ENCODE results near the gene DICER1. TPM values are rescaled to one million over a fixed set of nuclear protein-coding genes. Genes with fewer than 3 reads are reported as not detected.

DICER1 gene
- total and polyA plus RNA-seq, 12 donors, result 4.9 to 38.8 (median 27.2) TPM

DNA sequence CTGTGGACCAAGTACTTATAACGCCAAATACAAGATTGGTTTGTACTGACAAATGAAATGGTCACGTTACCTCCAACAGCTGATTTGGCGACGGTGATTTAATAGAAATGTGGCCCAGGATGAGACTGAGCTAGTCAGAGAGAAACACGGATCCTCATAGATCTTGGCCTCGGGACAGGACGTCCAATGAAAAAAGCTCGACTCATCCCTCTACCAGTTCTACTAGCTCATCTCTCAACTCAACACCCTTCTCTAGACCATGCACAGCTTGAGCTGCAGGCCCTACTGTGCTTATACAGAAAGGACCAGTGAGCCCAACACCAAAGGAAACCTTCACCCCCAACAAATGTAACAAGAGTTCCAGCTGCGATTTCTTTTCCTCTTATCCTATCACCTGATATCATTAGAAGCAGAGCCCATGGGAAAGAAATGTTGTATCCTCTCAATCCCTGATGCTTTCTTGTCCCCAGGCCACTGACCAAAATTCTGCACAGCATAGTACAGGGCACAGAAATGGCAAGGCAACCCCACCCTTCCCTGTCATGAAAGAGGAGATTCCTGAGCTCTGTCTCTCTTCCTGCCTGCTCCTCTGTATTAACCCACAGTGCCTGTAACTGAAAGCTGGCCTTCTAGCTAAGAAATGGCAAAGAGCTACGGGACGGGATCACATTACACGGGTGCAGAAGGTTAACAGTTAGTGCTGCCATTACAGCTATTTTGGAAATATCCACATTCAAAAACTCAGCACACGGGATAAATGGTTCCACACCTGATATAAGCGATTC lies 39.2 kb downstream of the DICER1 start:
- ATAC-seq (peak in 1 of 8 donors; percentile 37), DNase-seq (no peak)
- Histone ChIP-seq H3K27ac (no peak overlapping the region), H3K4me3 (no peak overlapping the region), H3K9me3 (no peaks in the 10 kb centered on the region), H3K36me3 (peaks cover 0 to 95% (median 39%) of the 10 kb centered on the region in 9 donors), H3K4me1 (peaks cover 0 to 21% (median 0%) of the 10 kb centered on the region in 9 donors), H3K27me3 (no peaks in the 10 kb centered on the region)
- WGBS, 2 donors, result 90 to 91% methylated on average over 14 of the region's 14 CpGs
- intact Hi-C loops (cut with DNase I), result no loop called here
- TF ChIP-seq, protein P1, sequence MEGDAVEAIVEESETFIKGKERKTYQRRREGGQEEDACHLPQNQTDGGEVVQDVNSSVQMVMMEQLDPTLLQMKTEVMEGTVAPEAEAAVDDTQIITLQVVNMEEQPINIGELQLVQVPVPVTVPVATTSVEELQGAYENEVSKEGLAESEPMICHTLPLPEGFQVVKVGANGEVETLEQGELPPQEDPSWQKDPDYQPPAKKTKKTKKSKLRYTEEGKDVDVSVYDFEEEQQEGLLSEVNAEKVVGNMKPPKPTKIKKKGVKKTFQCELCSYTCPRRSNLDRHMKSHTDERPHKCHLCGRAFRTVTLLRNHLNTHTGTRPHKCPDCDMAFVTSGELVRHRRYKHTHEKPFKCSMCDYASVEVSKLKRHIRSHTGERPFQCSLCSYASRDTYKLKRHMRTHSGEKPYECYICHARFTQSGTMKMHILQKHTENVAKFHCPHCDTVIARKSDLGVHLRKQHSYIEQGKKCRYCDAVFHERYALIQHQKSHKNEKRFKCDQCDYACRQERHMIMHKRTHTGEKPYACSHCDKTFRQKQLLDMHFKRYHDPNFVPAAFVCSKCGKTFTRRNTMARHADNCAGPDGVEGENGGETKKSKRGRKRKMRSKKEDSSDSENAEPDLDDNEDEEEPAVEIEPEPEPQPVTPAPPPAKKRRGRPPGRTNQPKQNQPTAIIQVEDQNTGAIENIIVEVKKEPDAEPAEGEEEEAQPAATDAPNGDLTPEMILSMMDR (IDR thresholded peaks at IDR 0.05), result no peak

DNA sequence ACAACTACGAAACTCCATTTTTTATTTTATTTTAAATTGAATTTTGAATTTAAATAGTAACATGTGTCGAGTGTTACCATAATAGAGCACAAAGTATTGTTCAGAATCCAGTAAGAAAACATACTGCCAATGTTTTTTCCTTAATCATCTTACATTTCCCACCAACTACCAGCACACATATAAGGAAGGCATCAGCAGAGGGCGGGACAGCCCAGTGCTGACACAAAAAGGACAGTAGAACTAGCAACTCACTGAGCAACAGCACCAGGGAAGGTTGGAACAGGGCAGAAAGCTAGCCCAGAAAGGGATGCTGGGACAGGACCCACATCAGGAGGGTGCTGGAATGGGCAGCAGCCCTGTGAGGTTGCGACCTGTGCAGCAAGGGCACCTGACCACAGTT lies 43.9 kb downstream of the DICER1 start:
- no peaks in the 10 kb centered on the region for H3K9me3 ChIP-seq
- intact Hi-C loops (cut with DNase I), result no loop called here
- 97 to 98% methylated on average over 4 of the region's 4 CpGs for WGBS, 2 donors
- no peak overlapping the region for H3K4me3 ChIP-seq
- H3K4me1 ChIP-seq, result peaks cover 0 to 6% (median 0%) of the 10 kb centered on the region in 9 donors
- ATAC-seq (no peak), DNase-seq (no peak)
- no peaks in the 10 kb centered on the region for H3K27me3 ChIP-seq
- H3K36me3 ChIP-seq, result peaks cover 0 to 100% (median 53%) of the 10 kb centered on the region in 9 donors
- TF ChIP-seq, protein P1 (IDR thresholded peaks at IDR 0.05), result no peak
- H3K27ac ChIP-seq, result no peak overlapping the region

DNA sequence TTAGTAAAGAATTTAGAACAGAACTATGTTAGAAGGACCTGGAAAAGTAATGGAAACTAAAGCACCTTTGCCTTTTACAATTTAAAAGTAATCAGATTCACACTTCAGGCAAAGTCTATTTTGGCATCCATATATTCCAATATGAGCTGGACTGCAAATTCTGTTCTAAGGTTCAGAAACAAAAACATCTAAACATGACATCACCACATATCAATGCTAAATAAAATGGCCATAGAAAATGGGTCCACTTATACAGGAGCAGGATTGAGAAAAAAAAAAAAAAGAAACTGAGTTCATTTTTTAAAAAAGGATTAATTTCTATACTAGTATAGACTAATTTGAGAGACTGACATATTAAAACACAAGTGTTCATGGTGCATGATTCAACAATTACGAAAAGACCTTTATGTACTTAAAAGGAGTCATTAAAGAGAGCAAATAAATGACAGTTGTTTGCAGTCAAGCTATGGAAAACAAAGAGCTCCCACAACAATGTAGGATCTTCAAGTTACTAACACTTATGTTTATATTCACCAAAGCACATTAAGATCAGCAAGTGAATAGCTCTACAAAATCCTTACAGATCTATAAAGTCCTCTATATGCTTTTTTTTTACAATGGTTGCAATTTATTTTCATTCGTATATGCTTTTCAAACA lies 45.7 kb downstream of the DICER1 start:
- no peaks in the 10 kb centered on the region for H3K9me3 ChIP-seq
- H3K27ac ChIP-seq, result no peak overlapping the region
- H3K36me3 ChIP-seq, result peaks cover 0 to 100% (median 72%) of the 10 kb centered on the region in 9 donors
- no peak for ATAC-seq
- TF ChIP-seq, protein P1 (IDR thresholded peaks at IDR 0.05), result no peak
- no peak overlapping the region for H3K4me3 ChIP-seq
- no peak for DNase-seq
- intact Hi-C loops (cut with DNase I), result no loop called here
- H3K4me1 ChIP-seq, result no peaks in the 10 kb centered on the region
- 93 to 95% methylated on average over 2 of the region's 2 CpGs for whole genome bisulfite sequencing, 2 donors
- no peaks in the 10 kb centered on the region for H3K27me3 ChIP-seq

DNA sequence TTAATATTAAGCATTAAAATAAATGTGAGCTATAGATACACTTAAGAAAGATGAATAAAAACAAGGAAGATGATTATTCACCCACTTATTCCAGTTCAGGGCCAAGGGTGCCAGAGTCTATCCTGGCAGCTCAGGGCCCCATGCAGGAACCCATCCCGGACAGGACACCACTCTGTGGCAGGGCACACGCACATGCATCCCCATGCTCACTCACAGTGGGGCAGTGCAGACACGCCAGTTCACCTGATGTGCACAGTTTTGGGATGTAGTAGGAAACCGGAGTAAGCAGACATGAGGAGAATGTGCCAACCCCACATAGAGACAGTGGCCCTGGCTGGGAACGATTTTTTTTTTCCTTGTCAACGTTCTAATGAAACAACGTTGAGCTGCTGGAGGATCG lies 47.2 kb downstream of the DICER1 start:
- no peak overlapping the region for H3K27ac ChIP-seq
- H3K4me1 ChIP-seq, result no peaks in the 10 kb centered on the region
- 89 to 94% methylated on average over 8 of the region's 8 CpGs for WGBS, 2 donors
- H3K27me3 ChIP-seq, result no peaks in the 10 kb centered on the region
- peaks cover 0 to 100% (median 73%) of the 10 kb centered on the region in 9 donors for H3K36me3 ChIP-seq
- H3K4me3 ChIP-seq, result no peak overlapping the region
- no peaks in the 10 kb centered on the region for H3K9me3 ChIP-seq
- intact Hi-C loops (cut with DNase I), result no loop called here
- no peak for ATAC-seq
- no peak for DNase-seq
- TF ChIP-seq, protein P1 (IDR thresholded peaks at IDR 0.05), result no peak
